Inflammatory macrophage (primary cell): ENCODE results near the gene UBAP2.
"Not testable (repeated sequence)": the region's sequence is repeated elsewhere in the genome, so short reads cannot be mapped to it uniquely, and the experiment has no call there.

Experiments
- DNase-seq, 2 donors: peaks; one replicate each; pipeline ENCODE4 v3.0.0-alpha.2; 2020 to 2022

UBAP2 gene

GRCh38 chr9:34046784-34047379 is 1.8 kb downstream of the UBAP2 start:
- peak; percentile 70 to 72 for DNase-seq

DNA sequence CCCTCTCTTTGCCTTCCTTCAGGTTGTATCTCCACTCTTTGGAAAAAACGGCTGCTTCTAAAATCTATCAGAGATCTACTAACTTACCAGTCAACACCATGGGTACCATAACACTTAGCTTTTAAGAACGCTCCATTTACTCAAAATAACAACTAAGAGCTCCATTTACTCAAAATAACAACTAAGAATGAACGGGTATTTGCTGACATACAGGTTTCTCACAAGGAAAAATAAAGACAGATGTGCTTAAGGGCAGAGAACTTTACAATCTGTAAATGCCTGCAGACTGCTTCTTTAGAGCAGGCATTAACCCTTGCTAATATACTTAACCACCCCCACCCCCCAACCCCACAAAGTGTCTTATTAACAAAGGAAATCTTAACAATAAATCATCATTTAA is 2.8 kb downstream of the UBAP2 start:
- DNase-seq: no peak

GRCh38 chr9:34042074-34042473 is 6.6 kb downstream of the UBAP2 start:
- DNase-seq: not testable (repeated sequence)

DNA sequence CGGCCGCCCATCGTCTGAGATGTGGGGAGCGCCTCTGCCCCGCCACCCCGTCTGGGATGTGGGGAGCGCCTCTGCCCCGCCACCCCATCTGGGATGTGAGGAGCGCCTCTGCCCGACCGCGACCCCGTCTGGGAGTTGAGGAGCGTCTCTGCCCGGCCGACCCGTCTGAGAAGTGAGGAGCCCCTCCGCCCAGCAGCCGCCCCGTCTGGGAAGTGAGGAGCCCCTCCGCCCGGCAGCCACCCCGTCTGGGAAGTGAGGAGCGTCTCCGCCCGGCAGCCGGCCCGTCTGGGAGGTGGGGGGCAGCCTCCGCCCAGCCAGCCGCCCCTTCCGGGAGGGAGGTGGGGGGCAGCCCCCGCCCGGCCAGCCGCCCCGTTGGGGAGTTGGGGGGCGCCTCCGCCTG is 9.8 kb downstream of the UBAP2 start:
- DNase-seq: not testable (repeated sequence)

- no peak for DNase-seq
Observed at GRCh38 chr9:34037626-34038025, 11.1 kb downstream of the UBAP2 start.

- no peak for DNase-seq
Observed at GRCh38 chr9:34036625-34037024, 12.1 kb downstream of the UBAP2 start.

- no peak for DNase-seq
Observed at GRCh38 chr9:34035656-34036055, 13.0 kb downstream of the UBAP2 start.

DNA sequence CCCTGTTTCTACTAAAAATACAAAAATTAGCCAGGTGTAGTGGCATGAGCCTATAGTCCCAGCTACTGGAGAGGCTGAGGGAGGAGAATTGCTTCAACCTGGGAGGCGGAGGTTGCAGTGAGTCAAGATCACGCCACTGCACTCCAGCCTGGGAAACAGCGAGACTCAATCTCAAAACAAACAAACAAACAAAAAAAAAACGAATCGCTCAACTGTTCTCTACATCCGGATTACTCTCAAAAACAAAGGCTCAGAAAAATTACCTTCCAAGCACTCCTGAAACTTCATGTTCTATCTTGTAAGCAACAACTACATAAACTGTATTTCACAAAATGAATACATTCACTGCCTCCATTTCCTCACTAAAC is 14.0 kb downstream of the UBAP2 start:
- no peak for DNase-seq

- no peak for DNase-seq
Observed at GRCh38 chr9:34032631-34033030, 16.1 kb downstream of the UBAP2 start.

GRCh38 chr9:34027845-34028574 is 20.7 kb downstream of the UBAP2 start:
- no peak for DNase-seq

- no peak for DNase-seq
Observed at GRCh38 chr9:34025811-34026210, 22.9 kb downstream of the UBAP2 start.

DNA sequence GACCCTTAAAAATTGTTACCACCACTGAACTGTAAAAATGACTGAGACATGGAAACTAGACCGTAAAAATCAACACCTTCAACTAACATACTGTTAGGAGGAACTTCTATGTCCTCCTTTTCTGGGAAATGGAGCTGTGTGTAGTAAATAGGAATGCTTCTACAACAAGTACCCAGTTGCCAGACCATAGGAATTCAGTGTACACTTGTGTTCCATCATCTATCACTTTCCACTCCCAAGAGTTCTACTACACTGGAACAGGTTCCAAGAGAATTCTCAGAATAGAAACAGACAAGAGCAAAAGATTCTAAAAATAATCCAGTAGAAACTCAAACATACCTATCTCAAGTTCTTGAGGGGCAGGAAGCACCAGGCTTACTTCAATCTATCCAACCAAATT is 23.6 kb downstream of the UBAP2 start:
- DNase-seq: no peak

DNA sequence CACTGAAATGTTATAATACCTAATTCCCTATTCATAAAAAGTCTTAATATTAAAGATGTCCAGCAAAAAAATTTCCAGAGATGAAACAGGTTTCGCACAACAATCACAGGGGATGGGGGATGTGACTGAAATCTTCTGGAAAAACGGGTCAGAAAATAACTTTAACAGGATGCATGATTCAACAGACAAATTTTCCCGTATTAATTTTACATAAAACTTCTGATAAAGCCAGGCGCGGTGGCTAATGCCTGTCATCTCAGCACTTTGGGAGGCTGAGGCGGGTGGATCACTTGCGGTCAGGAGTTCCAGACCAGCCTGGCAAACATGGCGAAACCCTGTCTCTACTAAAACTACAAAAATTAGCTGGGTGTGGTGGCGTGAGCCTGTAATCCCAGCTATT is 24.2 kb downstream of the UBAP2 start:
- DNase-seq: not testable (repeated sequence)

GRCh38 chr9:34016149-34016548 is 32.5 kb downstream of the UBAP2 start:
- DNase-seq: no peak

DNA sequence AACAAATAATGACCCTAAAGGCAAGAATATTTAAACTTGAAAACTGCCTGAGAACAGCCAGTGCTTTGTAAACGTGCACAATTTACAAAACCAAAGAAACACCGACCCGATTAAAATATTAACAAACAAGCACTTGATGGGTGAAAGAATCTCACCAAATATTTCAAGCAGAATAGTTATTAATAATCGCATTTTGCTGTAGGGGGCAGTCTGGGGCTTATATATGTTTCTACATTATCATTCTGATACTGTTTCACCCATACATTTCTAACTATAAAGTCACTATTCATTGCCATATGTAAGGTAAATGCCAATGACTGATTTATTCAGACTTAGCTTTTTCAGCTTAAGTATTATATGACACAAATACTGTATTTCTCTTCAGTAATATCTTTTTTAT is 37.7 kb downstream of the UBAP2 start:
- DNase-seq: peak in 1 of 2 donors; percentile 15

GRCh38 chr9:34001951-34002350 is 46.7 kb downstream of the UBAP2 start:
- DNase-seq: no peak

GRCh38 chr9:34001298-34001697 is 47.4 kb downstream of the UBAP2 start:
- no peak for DNase-seq

GRCh38 chr9:33995449-33995848 is 53.2 kb downstream of the UBAP2 start:
- no peak for DNase-seq

GRCh38 chr9:33993104-33993503 is 55.6 kb downstream of the UBAP2 start:
- DNase-seq: no peak

DNA sequence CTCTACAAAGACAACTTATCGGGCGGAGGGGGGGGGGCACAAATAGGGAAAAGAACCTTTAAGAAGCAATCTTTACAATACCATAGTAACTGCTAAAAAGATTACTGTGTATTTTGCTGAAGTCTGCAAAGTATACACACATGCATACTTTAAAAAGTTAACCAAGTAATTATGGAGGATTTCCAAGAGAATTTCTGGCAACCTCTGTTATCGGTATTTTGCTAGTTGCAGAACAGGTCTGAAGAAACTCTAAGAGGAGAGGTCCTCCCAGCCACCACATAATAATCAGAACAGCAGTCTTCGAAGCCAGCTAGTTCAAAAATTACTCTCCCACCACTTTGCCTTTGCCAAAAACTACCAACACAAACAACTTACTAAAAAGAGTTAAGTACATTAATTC is 56.1 kb downstream of the UBAP2 start:
- no peak for DNase-seq

DNA sequence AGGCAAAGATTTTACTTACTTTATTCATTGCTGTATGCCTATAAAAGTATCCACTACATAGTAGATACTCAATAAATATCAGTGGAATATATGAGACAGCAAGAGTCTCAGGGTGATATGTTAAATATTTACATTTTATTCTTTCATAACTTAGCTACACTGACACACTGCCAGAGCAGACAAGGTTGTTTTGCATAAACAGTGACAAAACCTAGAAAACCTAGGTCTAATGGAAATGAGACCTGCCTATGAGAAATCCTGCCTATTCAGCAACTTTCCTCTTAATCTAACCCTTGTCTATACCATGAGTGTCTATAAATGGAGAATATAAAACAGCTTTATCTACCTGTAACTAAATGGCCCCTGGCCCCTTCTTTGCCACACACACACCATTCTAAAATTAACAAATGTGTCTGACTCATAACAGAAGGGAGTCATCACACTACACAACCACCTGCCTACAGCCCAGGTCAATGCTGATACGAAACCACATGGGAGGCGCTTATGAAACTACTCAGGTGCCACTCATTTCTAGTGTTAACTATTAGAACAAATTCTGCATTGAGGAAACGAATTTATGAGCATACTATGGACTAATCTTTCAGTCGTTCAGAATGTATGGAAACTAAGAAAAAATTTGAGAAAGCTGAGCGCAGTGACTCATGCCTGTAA is 60.3 kb downstream of the UBAP2 start:
- DNase-seq: no peak

GRCh38 chr9:33976414-33976813 is 72.3 kb downstream of the UBAP2 start:
- no peak for DNase-seq

DNA sequence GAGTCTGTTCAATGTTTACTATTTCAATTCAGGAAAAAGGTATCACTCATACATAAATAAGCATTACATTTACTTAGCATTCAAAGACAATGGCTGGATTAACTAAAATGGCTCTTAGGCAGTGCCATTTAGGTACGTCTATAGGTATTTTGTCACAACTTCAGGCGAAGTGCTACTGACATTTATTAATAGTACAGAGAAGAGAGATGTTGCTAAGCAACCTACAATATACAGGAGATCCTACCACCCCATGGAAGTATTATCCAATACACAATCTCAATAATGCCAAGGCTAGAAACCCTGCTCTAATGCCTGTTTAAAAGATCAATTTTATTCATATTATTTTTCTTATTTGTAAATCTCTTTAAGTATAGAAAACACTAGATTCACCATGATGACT is 76.0 kb downstream of the UBAP2 start:
- DNase-seq: no peak

DNA sequence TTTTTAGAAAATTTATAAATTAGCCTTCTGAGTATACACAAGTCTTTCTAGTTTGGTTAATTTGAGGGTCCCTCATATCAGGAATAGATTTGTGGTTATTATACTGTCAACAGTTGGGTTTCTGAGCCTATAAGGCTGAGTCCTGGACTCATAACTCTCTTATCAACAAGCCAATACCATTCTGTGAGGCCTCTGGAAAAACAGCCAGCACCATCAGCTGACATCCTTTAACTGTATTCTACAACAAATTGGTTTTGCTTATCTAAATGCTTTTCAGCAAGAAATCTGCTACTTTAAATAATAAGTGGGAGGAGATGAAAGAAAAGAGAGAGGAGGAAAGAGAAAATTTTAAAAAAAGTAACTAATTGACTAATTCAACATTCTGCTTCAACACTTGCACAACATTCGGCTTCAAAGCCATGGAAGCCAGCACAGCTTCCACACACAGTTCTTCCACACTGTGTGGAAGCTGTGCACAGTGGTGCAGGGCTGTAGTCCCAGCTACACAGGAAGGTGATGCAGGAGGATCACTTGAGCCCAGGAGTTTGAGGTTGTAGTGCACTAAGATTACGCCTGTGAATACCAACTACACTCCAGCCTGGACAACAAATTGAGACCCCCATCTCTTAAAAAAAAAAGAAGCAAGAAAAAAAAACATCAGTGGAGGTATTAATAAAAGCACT is 84.5 kb downstream of the UBAP2 start:
- no peak for DNase-seq
